ENCODE results near the gene RRP1.

DNA sequence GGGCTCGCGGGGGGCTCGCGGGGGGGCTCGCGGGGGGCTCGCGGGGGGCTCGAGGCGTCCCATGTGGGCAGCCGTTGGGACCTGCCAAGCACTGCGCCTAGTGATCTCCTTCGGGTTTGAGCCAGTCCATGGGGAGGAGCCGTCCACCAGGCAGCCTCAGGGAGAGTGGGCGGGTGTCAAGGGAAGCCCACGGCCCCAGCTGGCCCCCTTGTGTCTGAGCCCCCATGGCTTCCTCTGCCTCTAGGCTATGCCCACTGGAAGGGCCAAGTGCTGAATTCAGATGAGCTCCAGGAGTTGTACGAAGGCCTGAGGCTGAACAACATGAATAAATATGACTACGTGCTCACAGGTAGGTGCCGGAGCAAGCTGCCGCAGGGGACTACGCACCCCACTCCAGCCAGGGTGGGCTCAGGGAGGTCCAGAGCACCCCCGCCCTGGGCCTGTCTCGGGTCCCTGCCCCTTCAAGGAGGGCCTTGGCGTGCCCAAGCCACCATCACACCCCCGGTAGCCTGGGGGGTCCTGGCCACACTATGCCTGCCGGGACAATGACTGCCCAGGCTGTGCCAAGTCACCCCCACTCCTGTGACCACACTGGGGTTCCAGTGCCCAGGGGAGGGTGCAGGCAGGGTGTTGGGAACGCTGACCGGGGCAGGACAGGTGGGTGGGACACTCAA, 47.8 kb upstream of the RRP1 start:
- no peak for TF ChIP-seq CTCF (conservative IDR thresholded peaks at IDR 0.05; ENCODE audit: low read depth, low read length)
- no peak for TF ChIP-seq EZH2 (IDR thresholded peaks at IDR 0.05; ENCODE audit: low read length, unreplicated experiment)
- no peak for TF ChIP-seq EZH2phosphoT487 (IDR thresholded peaks at IDR 0.05; ENCODE audit: borderline replicate concordance, low read length)
